ENCODE results near the gene MYOM3. TPM values are rescaled to one million over a fixed set of nuclear protein-coding genes. Genes with fewer than 3 reads are reported as not detected.
"Not testable (repeated sequence)": the region's sequence is repeated elsewhere in the genome, so short reads cannot be mapped to it uniquely, and the experiment has no call there.

MYOM3 gene
- total RNA-seq, 1 experiment from 2014 or later = 0.32 TPM

- no peak for DNase-seq (ENCODE audit: low read depth)
Measured at GRCh38 chr1:24071941-24072340, 40.0 kb downstream of the MYOM3 start.

GRCh38 chr1:24070821-24071393 lies 41.0 kb downstream of the MYOM3 start:
- peak; percentile 78 for DNase-seq (ENCODE audit: low read depth)

- DNase-seq (ENCODE audit: low read depth) = no peak
Measured at GRCh38 chr1:24069817-24070216, 42.1 kb downstream of the MYOM3 start.

GRCh38 chr1:24067978-24068377 lies 44.0 kb downstream of the MYOM3 start:
- no peak for DNase-seq (ENCODE audit: low read depth)

GRCh38 chr1:24065304-24065703 lies 46.6 kb downstream of the MYOM3 start:
- no peak for DNase-seq (ENCODE audit: low read depth)

GRCh38 chr1:24062221-24062620 lies 49.7 kb downstream of the MYOM3 start:
- no peak for DNase-seq (ENCODE audit: low read depth)

GRCh38 chr1:24060482-24060881 lies 51.5 kb downstream of the MYOM3 start:
- no peak for DNase-seq (ENCODE audit: low read depth)

GRCh38 chr1:24058671-24059455 lies 53.1 kb downstream of the MYOM3 start:
- no peak for DNase-seq (ENCODE audit: low read depth)

GRCh38 chr1:24057171-24057570 lies 54.8 kb downstream of the MYOM3 start:
- DNase-seq (ENCODE audit: low read depth) = no peak

- DNase-seq (ENCODE audit: low read depth) = no peak
Measured at GRCh38 chr1:24055681-24056080, 56.3 kb downstream of the MYOM3 start.

- no peak for DNase-seq (ENCODE audit: low read depth)
Measured at GRCh38 chr1:24052220-24052619, 59.7 kb downstream of the MYOM3 start.

- DNase-seq (ENCODE audit: low read depth) = no peak
Measured at GRCh38 chr1:24051206-24051945, 60.6 kb downstream of the MYOM3 start.

GRCh38 chr1:24049733-24050132 lies 62.2 kb downstream of the MYOM3 start:
- DNase-seq (ENCODE audit: low read depth) = no peak

GRCh38 chr1:24048894-24049293 lies 63.0 kb downstream of the MYOM3 start:
- not testable (repeated sequence) for DNase-seq (ENCODE audit: low read depth)

GRCh38 chr1:24048205-24048869 lies 63.6 kb downstream of the MYOM3 start:
- peak; percentile 63 for DNase-seq (ENCODE audit: low read depth)

- DNase-seq (ENCODE audit: low read depth) = peak; percentile 86
Measured at GRCh38 chr1:24047110-24047477, 64.8 kb downstream of the MYOM3 start.

GRCh38 chr1:24045771-24046170 lies 66.2 kb downstream of the MYOM3 start:
- DNase-seq (ENCODE audit: low read depth) = peak; percentile 19

GRCh38 chr1:24044672-24045071 lies 67.3 kb downstream of the MYOM3 start:
- not testable (repeated sequence) for DNase-seq (ENCODE audit: low read depth)

GRCh38 chr1:24043345-24044032 lies 68.4 kb downstream of the MYOM3 start:
- DNase-seq (ENCODE audit: low read depth) = peak; percentile 27

GRCh38 chr1:24042315-24042714 lies 69.6 kb downstream of the MYOM3 start:
- DNase-seq (ENCODE audit: low read depth) = no peak

GRCh38 chr1:24036088-24036487 lies 75.8 kb downstream of the MYOM3 start:
- no peak for DNase-seq (ENCODE audit: low read depth)

- DNase-seq (ENCODE audit: low read depth) = no peak
Measured at GRCh38 chr1:24032981-24033380, 79.0 kb downstream of the MYOM3 start.
